Measurements from ENCODE around the gene CDC14B.

DNA sequence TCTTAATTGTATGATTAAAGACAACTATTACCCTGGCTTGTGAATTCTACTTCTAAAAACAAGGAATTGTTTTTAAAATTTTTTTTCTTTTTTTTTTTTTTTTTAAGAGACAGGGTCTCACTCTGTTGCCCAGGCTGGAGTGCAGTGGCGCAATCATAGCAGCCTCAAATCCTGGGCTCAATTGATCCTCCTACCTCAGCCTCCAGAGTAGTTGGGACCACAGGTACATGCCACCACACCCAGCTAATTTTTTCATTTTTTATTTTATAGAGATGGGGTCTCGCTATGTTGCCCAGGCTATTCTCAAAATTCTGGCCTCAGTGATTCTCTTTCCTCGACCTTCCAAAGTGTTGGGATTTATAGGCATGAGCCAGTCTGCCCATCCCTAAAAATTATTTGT is 107.4 kb downstream of the CDC14B start:
- TF ChIP-seq, protein P1, sequence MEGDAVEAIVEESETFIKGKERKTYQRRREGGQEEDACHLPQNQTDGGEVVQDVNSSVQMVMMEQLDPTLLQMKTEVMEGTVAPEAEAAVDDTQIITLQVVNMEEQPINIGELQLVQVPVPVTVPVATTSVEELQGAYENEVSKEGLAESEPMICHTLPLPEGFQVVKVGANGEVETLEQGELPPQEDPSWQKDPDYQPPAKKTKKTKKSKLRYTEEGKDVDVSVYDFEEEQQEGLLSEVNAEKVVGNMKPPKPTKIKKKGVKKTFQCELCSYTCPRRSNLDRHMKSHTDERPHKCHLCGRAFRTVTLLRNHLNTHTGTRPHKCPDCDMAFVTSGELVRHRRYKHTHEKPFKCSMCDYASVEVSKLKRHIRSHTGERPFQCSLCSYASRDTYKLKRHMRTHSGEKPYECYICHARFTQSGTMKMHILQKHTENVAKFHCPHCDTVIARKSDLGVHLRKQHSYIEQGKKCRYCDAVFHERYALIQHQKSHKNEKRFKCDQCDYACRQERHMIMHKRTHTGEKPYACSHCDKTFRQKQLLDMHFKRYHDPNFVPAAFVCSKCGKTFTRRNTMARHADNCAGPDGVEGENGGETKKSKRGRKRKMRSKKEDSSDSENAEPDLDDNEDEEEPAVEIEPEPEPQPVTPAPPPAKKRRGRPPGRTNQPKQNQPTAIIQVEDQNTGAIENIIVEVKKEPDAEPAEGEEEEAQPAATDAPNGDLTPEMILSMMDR (IDR thresholded peaks at IDR 0.05) = no peak
- no peak for TF ChIP-seq POLR2A (IDR thresholded peaks at IDR 0.05)

Data from lower leg skin (tissue), 3 donors.